Activated naive CD4-positive, alpha-beta T cell treated with anti-CD3 and anti-CD28 coated beads, Interleukin-2, amount 50 U/mL, for 16 hours (primary cell): Measurements from ENCODE around the gene CHRM2.
"Not testable (repeated sequence)": the region's sequence is repeated elsewhere in the genome, so short reads cannot be mapped to it uniquely, and the experiment has no call there.

Experiments used
- DNase-seq: peaks from one replicate; pipeline ENCODE4 v3.0.0-alpha.2; 2020

The CHRM2 gene

DNA sequence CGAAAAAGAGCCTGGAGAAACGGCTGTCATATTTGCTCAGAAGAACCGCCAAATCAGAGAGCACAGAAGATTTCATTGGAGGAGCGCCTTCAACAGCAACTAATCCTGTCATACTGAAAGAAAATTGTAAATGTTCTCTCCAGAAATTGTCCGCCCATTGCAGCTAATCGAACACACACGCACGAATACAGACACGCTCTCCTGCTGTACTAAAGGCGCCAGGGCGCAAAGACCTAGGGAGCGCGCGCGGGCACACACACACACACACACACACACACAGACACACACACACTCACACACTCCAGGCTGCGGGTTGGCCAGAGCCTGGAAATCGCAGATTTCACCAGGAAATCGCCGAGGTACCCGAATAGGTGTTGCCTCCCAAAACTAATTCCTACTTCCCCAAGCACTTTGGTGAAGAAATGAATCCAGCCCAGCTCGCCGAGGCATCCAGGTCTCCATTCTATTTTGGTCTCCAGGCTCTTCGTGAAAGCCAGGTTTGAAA, at the start of gene CHRM2:
TSS of gene CHRM2 (plus strand) at position 157 of the 505 bp plus-strand sequence. CDS start 146,214 bp downstream, outside the sequence.
- no peak for DNase-seq

DNA sequence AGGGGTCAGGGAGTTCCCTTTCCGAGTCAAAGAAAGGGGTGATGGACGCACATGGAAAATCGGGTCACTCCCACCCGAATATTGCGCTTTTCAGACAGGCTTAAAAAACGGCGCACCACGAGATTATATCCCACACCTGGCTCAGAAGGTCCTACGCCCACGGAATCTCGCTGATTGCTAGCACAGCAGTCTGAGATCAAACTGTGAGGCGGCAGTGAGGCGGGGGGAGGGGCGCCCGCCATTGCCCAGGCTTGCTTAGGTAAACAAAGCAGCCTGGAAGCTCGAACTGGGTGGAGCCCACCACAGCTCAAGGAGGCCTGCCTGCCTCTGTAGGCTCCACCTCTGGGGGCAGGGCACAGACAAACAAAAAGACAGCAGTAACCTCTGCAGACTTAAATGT, 37.1 kb upstream of the CHRM2 start:
- DNase-seq = not testable (repeated sequence)

DNA sequence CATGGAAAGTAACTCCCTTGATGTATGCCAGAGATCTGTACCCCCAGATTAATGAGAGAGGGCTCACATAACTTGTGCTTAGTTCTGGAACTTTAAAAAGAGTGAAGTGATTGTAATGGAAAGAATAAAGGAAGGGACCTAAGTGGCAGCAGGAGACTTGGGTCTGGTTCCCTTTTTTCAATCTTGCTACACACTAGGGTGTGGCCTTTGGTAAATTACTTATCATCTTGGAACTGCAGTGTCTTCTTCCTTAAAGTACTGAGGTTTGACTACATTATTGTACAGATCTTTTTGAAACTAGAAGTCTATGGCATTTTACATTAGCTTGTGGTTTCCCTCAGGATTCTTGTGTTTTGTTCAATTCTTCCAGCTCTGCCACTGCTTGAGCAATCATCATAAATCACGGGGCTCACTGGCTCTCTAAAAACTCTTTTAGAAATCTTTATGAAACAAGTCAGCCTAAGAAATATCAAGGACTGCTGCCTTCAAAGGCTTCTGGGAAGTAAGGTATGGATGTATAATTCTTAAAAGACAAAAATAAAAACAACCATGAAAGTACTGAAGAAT, 22.5 kb upstream of the CHRM2 start:
- no peak for DNase-seq

DNA sequence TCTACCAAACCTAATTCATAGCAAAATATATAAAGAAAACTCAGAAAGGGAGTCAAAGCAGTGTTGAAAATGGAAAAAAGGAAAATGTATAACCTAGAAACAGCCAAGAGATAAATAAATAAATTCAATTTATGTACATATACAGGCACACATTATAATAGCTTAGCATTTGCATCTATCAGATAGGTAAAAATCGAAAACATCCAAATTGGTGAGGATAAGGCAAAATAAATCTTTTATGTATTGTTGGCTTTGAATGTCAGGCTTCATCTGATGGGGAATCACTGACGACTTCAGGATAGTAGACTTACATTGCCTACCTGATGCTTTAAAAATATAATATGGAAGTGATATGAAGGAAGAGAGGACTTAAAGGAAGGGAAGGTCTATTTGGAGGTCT, 20.6 kb upstream of the CHRM2 start:
- DNase-seq = no peak

DNA sequence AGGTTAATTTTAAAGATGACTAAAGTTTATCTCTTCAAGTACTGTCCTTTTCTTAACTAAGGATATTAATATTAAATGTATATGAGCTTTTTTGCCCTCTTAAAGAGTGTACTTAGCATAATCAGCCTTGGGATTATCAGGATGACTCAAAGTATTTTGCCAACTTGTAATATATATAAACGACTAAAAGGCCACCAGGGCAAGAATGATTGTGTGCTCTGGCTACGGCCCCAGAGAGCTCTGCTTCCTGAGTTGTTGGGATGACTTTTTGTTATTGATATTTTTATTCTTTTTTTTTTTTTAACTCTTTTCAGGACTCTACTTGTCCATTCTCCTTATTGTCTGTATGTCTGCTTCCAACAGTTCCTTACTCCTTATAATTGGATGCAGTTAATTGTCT, 14.8 kb upstream of the CHRM2 start:
- DNase-seq = no peak

DNA sequence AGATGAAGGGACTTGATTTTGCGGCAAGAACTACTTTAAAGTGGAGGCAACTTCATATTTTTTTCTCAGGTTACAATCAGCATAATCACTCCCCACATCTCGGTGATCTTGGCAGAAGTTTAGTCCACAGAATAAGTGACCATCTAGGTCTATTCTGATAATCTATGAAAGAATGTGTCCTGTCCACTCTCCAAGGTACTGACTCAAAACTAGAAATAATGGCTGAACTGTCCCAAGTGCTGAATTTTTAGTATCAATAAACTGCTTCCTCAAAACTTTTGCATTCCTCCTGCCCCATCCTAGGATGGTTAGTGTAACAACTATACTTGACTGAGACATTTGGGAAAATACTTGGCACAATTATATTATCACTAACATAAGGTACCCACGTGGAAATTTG, 10.9 kb upstream of the CHRM2 start:
- no peak for DNase-seq

DNA sequence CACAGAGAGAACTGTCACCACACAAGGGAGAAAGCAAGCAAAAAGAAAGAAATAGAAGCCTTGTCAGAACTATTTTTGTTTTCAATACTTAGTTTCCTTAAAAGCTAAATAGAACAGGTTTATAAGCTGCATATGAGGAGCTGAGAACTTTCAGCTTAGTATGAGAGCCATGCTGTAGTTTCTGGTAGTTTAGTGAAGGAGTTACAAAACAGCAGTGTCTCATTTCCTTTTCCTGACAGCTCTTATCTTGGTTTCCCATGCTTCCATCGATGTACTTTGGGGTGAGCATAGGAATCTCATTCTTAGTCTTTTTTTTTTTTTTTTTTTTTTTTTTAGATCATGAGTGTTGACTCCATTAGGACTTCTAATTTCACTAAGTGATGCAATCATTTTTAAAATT, 8.6 kb upstream of the CHRM2 start:
- no peak for DNase-seq

DNA sequence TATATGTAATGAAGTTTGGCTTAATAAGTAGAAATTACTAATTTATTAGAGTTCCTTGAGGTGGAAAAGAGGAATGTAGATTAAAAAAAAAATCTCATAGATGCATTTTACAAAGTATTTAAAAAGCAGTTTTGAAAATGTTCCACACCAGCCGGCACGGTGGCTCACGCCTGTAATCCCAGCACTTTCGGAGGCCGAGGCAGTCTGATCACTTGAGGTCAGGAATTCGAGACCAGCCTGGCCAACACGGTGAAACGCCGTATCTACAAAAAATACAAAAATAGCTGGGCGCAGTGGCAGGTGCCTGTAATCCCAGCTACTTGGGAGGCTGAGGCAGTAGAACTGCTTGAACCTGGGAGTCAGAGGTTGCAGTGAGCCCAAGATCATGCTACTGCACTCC, 3.2 kb upstream of the CHRM2 start:
- no peak for DNase-seq

DNA sequence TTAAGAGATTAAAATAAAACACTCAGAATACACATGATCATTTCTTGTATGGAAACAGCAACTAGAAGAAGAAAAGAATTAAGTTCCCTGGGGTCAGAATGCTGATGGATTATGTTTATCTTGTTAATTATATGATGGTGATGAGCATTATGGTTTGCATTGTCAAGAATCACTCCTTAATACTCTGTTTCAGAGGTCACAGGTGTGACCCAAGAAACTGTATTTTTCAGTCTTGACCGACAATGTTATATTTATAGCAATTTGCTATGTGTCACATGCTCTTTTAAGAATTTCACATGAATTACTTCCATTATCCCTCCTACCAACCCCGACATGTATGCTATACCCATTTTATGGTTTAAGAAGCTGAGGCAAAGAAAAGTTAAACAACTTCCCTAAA, 2.7 kb upstream of the CHRM2 start:
- DNase-seq = no peak

DNA sequence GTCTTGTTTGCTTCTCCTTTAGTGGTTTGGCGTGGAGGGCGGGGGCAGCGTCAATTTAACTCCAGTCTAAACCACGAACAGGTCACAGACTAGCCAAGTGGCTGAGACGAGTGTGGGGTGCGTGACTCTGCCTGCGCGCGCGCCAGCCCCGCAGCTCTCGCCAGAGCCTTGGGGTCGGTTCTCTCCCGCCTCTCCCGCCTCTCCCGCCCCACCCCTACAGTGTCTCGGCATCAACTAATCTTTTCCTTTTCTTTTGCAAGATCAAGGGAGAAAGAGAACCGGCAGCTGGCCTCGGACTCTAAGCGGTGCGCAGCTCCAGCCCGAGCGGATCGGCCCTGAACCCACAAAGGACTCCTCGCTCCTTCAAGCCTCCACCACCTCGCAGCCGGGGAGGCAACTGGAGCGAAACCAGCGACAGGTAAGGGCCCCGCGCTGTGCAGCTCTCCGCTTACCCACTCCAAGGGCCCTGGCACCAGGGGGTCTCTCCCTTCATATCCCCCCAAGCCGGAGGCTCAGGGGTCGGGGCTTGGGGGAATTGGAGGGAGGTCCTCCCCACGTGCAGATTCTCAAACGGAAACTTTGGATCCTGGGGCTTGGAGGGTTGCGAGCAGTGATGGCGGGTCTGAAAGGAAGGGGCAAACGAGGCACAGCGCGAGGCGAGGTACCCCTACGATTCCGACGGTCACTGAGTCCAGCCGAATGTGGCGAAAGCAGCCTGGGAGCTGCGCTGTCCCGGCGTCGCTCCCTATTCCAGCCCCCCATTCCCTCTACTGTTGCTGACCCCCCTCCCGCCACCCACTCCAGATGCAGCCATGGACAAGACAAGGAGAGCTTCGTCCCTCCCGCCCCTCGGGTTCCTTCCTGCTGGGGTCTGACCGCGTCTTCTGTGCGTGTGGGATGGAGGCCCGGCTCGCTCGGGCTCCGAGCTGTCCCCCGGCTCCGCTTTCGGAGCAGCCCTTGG, 829 bp downstream of the CHRM2 start:
- DNase-seq = no peak

DNA sequence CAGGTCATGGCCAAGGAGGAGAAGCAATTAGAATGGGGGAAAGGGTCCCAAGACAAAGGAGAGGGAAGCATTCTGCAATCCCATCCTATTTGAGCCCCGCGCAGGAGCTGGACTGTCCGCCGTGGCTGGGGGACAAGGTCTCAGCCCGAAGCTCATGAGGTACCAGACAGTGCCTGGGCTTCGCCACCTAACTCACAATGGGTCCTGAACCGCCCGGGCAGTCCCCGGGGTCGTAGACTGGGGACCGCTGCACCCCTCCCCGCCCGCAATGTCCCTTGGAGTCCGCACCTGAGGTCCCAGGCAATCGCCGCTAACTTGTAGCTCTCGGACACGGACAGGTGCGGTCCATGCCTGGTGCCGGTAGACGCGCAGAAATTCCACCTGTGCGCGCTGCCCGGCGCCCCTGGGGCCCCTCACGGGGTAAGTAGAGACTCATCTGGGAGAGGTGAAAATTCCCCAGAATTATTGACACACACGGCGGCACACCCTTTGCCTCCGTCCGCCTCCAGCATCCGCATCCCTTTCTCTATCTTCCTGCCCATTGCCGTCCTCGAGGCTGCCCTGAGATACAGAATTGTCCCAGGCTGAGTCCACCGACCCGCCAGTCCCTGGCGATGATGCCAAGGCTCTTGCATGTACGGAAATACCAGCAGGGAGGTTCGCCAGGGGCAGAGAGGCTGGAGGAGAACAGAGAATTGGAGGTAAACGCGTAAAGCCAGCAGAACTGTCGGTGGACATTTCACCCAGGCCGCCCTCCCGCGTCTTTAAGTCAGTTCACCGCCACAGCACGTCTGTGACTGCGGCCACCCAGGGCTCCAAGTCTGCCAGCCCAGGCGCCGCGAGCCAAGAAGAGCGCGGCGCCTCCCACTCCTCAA, 1.8 kb downstream of the CHRM2 start:
- DNase-seq = no peak

DNA sequence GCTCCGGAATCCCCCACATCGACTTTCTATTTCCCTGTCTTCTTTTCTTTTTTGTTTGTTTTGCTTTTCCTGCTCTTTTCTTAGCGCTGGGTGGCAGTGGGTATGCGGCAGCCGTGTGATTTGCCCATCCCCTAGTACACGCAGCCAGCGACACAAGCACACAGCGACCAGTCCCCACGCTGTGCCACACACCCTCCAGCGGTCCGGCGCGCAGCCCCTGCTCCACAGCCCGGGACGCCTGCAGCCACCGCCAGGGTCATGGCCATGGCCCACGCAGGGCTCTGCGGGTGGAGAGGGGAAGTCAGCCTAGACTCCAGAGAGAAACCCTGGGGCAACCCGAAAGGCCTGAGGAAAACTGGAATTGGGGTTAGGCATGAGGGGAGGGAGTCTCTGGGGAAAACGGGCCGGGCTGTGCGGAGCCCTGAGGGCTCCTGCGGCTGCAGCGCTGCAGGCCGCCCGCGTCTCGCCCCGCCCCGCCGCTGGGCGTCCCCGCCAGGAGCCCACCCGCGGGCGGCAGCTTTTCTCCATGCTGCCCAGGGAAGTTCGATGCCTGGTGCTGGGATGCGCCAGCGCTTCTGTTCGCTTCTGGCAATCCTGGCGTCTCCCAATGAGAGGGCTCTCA, 2.5 kb downstream of the CHRM2 start:
- no peak for DNase-seq

DNA sequence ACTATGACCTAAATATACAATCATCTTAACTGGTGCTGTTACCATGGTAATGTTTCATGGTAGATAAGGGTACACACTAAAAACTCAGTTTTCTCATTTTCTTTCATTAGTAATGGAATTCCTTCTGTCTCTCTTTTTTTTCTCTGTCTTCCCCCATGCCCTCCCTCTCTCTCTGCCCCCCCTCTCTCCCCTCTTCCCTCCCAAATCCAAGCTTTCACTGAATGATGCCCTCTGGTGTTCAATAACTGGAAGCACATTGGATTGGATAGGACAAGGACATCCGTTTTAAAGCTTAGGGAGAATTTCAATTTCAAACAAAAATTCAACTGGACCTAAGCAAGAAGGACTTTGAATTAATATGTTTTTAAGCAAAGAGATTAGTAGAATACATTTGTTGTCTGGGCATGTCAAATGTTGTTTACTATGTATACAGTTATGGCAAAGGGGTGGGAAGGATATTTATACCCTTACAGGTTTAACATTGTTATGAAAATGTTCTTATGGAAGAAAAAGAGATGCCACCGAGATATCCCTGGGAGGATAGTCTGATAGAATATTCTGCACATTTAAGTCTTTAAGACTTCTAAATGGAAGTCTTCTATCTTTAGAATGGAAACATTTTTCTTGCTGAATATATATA, 6.1 kb downstream of the CHRM2 start:
- DNase-seq = no peak

DNA sequence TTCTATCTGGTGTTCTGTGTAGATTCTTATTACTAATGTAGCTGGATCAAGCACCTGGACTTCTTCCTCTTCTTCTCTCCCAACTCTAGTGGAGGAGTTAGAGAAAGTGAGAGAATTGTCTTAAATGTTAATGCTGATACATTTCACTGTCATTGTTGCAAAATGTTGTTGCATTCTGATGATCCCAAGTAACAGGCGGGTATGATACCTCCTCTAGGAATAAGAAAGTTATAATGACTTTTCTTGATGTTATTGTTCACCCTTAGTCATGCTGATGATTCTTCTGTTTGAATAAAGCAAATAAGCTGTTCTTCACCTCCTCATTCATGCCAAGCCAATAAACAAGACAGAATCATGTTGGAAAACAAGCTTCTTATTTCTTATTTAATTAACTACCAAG, 9.1 kb downstream of the CHRM2 start:
- no peak for DNase-seq

DNA sequence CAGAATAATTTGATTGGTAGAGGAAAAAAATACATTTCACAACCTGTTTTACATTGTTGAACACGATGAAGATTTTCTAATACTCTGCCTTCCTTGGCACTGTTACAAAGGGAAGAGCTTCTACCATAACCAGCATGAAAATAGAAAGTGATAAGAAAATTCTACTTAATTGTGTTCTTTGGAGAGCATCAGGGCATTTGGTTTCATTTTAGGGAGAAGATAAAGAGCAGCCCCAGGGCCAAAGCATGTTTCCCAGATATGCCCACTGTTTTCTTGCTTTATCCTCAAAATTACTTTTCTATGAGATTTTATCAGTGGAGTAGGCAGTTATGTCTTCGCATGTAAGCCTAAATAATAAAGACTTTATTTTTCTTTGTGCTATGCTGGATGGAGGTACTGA, 9.5 kb downstream of the CHRM2 start:
- DNase-seq = no peak

DNA sequence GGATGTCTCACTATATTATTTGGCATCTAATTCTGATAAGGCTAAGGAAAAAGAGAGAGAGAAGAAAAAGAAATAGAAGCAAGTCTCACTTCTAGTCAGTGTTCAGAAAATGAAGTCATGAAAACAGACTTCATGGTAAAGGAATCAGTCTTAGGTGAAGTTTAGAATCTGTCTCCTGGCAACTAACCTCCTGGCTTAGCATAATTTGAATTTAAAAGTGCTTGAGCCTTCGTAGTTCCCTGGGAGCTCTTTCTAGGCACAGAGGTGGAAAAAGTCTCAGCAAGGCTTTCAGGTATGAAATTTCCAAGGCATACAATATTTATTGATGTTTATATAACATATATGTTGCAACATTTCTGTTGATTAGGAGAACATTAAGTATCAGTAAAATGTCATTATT, 10.4 kb downstream of the CHRM2 start:
- no peak for DNase-seq

DNA sequence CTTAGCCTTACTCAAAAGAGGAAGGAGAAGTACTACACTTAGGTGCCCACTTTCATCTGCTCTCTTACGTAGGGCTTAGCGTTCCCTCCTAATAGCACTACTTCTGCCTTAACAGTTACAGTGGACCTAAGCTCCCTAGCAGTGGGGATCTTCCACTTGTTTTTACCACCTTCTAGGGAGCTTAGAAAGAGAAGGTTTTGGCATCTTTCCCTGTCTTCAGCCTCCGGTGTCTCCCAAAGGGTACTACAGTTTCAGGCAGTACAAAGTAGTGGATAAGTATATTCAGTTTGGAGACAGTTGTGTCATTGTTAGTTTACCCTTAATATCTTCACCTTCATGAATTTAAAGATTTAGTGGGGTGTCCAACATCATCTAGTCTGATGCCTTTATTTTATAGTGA, 14.6 kb downstream of the CHRM2 start:
- no peak for DNase-seq

DNA sequence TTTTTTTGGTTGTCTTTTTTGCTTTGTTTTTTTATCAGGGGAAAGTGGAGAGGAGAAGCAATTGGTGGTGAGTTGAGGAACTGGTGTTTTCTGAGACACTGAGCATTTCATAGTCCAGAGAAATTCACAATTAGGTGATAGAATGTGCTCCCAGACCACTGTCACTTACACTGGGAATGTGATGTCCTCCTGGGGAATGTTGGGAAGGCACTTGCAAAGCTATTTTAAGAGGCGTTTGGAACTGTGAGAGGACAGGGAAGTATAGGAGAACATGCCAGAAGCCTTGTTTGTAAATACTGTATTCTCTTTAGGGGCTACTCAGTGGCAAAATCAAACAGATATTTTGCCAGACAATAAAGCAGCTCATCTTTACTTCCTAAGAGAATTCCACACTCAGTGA, 16.0 kb downstream of the CHRM2 start:
- no peak for DNase-seq

DNA sequence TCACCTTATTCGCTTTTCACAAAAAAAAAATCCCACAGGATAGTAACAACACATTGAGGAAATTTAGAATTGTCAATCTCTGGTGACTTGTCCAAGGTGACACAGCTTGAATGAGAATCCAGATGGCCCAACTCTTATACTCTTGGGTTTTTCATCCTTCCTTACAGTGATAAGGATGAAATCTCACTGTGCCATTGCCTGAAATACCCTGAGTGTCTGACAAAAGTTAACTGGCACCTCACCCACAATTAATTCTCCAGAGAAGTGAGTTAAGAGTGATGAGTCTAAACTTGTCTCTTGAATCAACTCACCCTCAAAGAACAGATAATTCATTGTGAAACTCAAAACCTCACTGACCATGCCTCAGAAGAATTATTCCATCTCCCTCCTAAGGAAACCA, 18.9 kb downstream of the CHRM2 start:
- no peak for DNase-seq

DNA sequence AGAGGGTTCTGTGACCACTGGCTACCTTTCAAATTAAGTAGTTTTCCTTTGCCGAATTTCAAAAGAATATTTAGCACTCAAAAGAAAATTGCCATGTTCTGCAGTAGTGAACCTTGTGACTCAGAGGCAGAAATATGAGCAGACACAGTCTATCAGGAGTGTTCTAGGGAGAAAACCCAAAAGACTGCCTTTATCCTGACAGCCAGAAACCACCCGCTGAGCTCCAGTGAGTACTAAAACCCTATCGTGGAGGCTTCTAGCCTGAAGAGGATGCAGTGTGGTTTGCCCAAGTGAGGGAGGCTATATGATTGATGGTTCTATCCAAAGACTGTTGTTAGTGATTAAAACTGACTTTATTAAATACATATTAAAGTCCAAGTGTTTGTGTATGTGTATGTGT, 21.9 kb downstream of the CHRM2 start:
- no peak for DNase-seq

DNA sequence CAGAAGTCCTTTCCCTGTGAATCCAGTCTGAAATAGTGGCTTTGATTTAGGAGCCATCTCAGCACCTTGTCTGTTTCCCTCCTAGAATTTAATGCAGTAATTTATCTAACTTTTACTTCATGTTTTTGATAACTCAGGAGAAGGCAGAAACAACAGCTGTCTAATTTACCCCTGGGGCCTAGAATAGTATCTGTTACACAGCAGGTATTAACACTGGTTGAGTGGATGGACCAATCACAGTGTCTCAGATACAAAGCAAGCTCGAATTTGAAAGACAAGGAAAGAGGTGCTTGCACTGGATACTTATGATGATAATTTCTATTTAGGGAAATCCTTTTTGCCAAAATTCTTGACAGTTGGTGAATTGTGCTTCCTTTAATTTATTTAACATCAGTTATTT, 23.4 kb downstream of the CHRM2 start:
- DNase-seq = no peak

DNA sequence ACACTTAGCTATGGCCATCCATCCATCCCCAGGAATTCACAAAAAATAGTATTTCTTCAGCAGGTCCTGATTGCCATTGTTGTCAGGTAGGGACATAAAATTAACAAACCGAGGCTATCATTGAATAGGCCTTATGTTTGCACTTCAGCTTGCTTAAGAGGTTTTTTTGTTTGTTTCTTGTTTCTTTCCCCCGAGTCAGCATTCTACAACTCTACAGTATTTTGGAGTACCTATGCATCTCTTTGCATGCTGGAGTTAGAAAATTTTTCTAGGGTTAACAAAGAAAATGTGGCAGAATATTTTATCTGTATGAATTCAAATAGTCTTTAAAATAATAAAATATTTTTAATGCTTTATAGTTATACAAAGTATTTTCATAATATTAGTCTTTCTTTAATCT, 26.3 kb downstream of the CHRM2 start:
- no peak for DNase-seq
